ENCODE measurements around the gene CCDC8. TPM values are rescaled to one million over a fixed set of nuclear protein-coding genes. Genes with fewer than 3 reads are reported as not detected.
A peak's percentile ranks its signal among the peaks of the same experiment; 100 is the strongest.

The CCDC8 gene
- total and polyA plus RNA-seq, 9 of the 15 experiments (the other 6 are each of a cell fraction or from before 2014, with no cell fraction given) = 0.68 to 30.8 (median 15.6) TPM

DNA sequence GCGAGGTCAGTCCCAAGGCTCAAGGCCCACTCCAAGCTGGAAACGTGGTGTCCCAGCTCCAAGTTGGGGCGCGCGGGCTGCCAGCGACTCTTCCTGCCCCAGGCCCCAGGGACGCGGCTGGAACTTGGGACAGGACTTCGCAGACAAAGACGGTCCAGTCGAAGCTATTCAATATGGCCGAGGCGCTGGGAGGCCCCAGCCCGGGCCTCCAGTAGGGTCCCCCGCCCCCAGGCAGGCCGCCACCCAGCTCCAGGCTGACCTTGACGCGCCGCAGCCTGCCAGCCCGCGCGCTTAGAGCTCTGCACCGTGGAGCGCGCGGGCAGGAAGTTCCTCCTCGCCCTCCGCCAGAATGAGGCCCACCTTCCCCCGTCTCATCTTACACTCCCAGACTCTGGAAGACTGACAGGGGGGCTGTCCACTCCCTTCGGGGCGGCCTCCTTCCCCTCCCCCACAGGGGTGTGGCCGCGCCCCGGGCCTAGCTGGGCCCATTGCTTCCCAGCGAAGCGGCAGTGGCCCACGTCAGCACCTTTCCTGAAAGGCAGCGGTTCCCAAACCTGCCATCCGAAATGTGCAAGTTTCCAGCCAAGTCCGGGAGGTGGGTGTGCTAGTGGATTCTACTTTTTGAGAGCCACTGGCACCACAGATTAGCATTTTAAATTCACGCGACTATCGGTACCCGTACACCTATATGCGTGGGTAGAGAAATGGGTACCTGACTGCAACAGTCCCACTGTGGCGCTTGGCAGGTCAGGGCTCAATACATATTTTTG is at the start of gene CCDC8 (continued):
- TF ChIP-seq, protein P1, sequence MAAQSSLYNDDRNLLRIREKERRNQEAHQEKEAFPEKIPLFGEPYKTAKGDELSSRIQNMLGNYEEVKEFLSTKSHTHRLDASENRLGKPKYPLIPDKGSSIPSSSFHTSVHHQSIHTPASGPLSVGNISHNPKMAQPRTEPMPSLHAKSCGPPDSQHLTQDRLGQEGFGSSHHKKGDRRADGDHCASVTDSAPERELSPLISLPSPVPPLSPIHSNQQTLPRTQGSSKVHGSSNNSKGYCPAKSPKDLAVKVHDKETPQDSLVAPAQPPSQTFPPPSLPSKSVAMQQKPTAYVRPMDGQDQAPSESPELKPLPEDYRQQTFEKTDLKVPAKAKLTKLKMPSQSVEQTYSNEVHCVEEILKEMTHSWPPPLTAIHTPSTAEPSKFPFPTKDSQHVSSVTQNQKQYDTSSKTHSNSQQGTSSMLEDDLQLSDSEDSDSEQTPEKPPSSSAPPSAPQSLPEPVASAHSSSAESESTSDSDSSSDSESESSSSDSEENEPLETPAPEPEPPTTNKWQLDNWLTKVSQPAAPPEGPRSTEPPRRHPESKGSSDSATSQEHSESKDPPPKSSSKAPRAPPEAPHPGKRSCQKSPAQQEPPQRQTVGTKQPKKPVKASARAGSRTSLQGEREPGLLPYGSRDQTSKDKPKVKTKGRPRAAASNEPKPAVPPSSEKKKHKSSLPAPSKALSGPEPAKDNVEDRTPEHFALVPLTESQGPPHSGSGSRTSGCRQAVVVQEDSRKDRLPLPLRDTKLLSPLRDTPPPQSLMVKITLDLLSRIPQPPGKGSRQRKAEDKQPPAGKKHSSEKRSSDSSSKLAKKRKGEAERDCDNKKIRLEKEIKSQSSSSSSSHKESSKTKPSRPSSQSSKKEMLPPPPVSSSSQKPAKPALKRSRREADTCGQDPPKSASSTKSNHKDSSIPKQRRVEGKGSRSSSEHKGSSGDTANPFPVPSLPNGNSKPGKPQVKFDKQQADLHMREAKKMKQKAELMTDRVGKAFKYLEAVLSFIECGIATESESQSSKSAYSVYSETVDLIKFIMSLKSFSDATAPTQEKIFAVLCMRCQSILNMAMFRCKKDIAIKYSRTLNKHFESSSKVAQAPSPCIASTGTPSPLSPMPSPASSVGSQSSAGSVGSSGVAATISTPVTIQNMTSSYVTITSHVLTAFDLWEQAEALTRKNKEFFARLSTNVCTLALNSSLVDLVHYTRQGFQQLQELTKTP (IDR thresholded peaks at IDR 0.05; ENCODE audit: low read depth in 1 of 2, partially characterized antibody in 2 of 2) = peak; percentile 16 to 56
- TF ChIP-seq KDM4B (IDR thresholded peaks at IDR 0.05; ENCODE audit: borderline replicate concordance in 2 of 2, low read depth in 1 of 2) (peak in 1 of 2 experiments; percentile 55; a peak in 1 of 4 replicates), MAFG (tag; conservative IDR thresholded peaks at IDR 0.05) (no peak), SMARCB1 (IDR thresholded peaks at IDR 0.05; ENCODE audit: insufficient read length, low read depth) (no peak), GTF2F1 (IDR thresholded peaks at IDR 0.05; ENCODE audit: low read depth, low read length) (peak; percentile 60; the same call in 1 of the 2 replicates), YBX1 (IDR thresholded peaks at IDR 0.05) (no peak), BRCA1 (IDR thresholded peaks at IDR 0.05) (no peak), BRCA1 (CRISPR knock-in tag; IDR thresholded peaks at IDR 0.05) (no peak), FUS (optimal IDR thresholded peaks at IDR 0.05; ENCODE audit: low read depth, low read length) (no peak), ARHGAP35 (IDR thresholded peaks at IDR 0.05; ENCODE audit: partially characterized antibody) (no peak), CEBPB (tag; IDR thresholded peaks at IDR 0.05) (no peak), MXI1 (IDR thresholded peaks at IDR 0.05; ENCODE audit: low read depth, low read length) (0 out of 2 replicates have a peak, but pooled peaks have one; percentile 21), ZNF347 (CRISPR knock-in tag; IDR thresholded peaks at IDR 0.05; ENCODE audit: low read depth) (no peak), ZNF217 (CRISPR knock-in tag; IDR thresholded peaks at IDR 0.05) (no peak), DNMT1 (IDR thresholded peaks at IDR 0.05) (no peak), ZNF507 (tag; conservative IDR thresholded peaks at IDR 0.05) (no peak), SMAD1 (IDR thresholded peaks at IDR 0.05; ENCODE audit: low read depth, low read length, partially characterized antibody) (no peak), ZFPM2 (CRISPR knock-in tag; IDR thresholded peaks at IDR 0.05) (no peak), ZBED1 (IDR thresholded peaks at IDR 0.05) (no peak; the same call in 1 of the 2 replicates), LARP7 (IDR thresholded peaks at IDR 0.05) (no peak)
- TF ChIP-seq, protein P2, sequence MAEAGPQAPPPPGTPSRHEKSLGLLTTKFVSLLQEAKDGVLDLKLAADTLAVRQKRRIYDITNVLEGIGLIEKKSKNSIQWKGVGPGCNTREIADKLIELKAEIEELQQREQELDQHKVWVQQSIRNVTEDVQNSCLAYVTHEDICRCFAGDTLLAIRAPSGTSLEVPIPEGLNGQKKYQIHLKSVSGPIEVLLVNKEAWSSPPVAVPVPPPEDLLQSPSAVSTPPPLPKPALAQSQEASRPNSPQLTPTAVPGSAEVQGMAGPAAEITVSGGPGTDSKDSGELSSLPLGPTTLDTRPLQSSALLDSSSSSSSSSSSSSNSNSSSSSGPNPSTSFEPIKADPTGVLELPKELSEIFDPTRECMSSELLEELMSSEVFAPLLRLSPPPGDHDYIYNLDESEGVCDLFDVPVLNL (CRISPR knock-in tag; IDR thresholded peaks at IDR 0.05; ENCODE audit: low read depth) = 0 out of 2 replicates have a peak, but pooled peaks have one; percentile 22
- TF ChIP-seq, protein P3, sequence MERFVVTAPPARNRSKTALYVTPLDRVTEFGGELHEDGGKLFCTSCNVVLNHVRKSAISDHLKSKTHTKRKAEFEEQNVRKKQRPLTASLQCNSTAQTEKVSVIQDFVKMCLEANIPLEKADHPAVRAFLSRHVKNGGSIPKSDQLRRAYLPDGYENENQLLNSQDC (CRISPR knock-in tag; IDR thresholded peaks at IDR 0.05) = no peak
- TF ChIP-seq, protein P4, sequence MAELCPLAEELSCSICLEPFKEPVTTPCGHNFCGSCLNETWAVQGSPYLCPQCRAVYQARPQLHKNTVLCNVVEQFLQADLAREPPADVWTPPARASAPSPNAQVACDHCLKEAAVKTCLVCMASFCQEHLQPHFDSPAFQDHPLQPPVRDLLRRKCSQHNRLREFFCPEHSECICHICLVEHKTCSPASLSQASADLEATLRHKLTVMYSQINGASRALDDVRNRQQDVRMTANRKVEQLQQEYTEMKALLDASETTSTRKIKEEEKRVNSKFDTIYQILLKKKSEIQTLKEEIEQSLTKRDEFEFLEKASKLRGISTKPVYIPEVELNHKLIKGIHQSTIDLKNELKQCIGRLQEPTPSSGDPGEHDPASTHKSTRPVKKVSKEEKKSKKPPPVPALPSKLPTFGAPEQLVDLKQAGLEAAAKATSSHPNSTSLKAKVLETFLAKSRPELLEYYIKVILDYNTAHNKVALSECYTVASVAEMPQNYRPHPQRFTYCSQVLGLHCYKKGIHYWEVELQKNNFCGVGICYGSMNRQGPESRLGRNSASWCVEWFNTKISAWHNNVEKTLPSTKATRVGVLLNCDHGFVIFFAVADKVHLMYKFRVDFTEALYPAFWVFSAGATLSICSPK (IDR thresholded peaks at IDR 0.05; ENCODE audit: borderline replicate concordance) = no peak
